NCI-H146 (cell line): ENCODE measurements around the gene SDCBP2.

Experiments used
- DNase-seq: peaks from one replicate; lab custom pipeline; 2025; lab: John Stamatoyannopoulos, UW

SDCBP2 gene, protein sequence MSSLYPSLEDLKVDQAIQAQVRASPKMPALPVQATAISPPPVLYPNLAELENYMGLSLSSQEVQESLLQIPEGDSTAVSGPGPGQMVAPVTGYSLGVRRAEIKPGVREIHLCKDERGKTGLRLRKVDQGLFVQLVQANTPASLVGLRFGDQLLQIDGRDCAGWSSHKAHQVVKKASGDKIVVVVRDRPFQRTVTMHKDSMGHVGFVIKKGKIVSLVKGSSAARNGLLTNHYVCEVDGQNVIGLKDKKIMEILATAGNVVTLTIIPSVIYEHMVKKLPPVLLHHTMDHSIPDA

DNA sequence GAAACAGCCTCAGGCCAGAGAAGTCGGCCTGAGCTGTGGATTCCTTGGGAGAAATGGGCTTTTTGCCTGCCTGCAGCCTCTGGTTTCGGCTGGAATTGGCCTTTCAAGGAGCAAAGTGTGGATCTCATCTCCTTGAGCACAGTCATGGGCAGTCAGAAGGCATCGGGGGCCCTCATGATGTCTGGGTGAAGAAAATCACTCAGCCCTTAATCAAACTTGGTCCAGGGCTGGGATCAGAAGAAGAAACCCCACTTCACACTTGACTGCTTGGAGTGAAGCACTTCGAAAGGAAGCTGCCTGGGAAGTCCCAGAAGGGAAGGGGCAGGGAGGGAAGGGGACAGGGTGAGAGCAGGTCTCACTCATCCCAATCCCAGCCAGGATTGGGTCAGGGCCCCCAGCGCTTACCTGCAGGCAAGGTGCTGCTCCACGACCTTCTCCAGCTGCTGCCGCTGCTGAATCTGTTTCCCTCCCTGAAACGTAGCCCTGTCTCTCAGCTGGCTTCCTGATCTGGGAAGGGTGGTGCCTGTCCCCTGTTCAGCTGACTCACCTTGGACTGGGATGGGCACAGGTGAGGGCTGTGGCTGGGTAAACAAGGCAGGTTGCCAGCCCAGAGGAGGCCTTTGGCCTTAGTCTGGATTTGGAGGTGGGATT is at the start of gene SDCBP2:
Gene SDCBP2, minus strand, starts transcription at position 460 of the 651 bp plus-strand sequence. CDS start 8,723 bp downstream, outside the sequence.
- peak; percentile 12 for DNase-seq

DNA sequence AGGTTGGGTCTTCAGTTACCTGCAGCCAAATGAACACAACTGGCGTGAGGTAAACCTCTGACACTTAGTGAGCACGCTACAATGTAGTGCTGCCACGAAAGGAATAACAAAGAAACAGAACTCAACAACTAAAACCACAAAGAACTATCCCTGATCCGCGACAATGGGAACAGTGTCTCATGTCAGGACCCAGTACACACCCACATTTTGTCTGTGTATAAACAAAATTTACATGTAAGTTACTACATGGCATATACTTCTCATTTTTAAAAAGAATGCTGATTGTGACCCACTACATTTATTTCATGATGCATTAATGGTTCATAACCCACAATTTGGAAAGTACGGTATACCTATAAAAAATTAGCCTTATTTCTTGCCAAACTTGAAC is 49.8 kb upstream of the SDCBP2 start:
- no peak for DNase-seq

DNA sequence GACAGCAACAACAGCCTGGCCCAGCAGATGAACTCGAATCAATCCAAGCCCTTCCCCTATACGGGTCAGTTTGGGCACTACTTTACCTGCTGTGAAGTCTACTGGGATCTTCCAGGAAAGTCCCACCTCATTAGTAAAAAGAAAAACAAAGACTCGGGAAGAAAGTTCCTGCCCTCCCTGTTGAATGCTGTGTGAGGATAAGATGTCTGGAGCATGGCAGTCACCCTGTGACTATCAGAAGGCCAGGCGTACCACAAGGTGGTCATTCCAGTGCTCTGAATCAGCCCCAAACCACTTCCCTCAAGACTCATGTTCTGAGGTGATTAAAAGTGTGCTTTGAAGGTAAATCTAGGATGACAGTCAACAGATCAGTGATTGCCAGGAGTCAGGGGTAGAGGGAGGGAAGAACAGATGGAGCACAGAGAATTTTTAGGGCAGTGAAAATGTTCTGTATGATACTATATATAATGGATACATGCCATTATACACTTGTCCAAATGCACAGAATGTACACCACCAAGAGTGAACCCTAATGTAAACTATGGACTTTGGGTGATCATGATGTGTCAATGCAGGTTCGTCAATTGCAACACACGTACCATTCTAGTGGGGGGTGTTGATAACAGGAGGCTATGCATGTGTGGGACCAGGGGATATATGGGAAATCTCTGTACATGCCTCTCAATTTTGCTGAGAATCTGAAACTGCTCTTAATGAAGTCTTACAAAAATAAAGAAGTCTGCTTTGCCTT is 49.2 kb upstream of the SDCBP2 start:
- DNase-seq: no peak

DNA sequence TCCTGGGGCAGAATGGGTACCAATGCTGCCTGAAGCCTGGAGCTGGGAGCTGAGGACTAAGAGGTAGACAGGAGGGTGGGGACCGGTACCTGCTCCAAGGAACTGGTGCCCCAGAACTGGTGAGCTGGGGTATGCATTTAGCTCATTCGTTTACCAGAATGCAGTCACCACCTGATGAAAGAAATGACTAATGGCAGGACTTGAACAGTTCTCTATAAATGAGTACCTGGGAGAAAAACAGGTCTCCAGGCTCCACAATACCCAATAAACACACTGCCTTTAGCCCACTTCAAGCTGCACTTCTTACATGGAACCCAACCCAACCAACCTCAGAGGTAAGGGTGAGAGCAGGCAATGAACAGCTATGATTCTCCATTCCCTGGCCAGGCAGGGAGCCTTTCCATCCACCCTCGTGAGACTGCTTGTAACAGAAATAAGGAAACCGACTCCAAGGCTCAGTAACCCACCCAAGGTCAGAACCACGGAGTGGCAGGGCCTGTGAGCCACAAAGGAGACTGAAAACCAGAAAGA is 48.5 kb upstream of the SDCBP2 start:
- no peak for DNase-seq

DNA sequence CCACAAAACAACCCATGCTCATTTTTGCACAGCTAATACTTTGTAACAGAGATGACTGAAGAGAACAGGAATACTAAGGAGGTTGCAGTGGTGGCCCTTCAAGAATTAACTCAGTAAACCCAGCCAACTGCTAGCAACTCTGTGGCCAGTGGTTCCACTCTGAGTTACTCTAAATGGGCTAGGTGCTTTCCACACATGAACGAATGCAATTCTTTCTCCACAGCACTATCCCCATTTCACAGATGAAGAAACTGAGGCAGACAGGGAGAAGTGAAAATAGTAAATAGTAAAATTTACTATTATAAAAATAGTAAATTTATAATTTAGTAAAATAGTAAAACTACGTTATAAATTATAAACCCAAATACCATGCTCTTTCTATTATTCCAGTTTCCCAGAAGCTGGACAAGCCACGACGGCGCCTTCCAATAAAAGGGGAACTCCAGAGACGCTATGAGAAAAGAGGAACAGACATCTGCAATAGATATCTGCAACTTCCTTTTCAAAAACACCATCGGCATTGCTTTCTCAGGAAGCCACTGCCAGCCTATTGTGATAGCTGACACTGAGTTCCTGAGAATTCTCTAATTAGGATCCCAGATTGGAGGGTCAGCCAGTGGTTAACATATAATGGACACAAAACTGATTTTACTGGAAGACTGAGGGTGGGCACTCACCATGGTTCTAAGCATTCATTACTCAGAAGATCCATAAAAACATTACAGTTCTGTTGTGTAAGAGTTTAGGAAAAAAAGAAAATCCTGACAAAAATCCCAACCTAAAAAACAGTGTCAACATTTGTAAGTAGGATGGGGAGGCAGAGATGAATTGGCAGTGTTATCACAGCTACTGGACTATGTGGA is 47.7 kb upstream of the SDCBP2 start:
- no peak for DNase-seq

DNA sequence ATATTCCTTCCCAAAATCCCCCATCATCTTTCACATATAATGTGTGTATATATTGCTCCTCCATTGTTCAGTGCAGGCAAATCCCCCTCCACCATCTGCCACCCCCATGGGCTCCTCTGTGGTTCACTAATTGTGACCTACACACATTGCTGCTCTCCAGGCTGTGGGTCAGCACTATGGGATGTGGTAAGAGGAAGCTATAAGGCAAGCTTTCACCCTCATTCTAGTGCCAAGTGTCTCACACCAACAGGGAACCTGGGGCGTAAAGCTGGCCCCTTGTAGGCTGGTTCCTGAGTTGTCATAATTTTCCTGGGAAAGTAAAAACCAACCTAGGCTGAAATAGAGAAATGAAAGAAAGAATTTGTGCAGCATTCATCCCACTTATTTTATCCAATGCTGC is 47.1 kb upstream of the SDCBP2 start:
- DNase-seq: no peak

DNA sequence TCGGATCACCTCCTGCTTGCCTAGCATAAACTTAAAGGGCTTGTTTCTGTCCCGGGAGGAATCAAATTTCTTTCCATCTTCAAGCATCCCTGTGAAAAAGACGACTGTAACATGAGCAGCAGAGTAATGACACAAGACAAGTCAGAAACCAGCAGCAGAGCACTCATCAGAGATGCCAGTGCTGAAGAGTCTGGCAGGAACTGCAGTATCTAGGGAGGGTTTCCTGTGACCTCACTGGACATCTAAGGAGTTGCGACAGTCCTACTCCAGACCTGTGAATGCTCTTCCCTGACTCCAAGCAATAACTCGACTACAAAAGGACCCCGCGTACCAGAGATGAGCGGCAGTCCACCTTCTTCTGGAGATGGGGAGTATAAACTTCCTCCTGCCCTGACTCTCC is 46.6 kb upstream of the SDCBP2 start:
- DNase-seq: no peak

DNA sequence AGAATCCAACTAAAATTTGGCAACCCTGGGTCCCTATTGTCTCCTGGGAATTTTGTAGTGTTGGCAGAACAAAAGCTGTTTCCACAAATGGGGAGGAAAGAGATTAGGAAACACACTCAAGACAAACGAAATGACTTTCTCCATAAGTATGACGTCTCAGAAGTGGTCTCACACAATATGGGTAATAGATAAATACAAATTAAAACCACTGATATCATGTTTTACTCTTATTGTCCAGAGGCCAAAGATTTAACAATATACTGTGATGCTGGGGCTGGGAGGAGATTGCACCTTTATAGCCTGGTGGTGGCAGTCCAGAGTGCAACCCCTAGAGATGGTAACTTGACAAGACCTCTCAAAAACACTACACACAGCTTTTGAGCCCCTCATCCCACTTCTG is 45.3 kb upstream of the SDCBP2 start:
- no peak for DNase-seq

DNA sequence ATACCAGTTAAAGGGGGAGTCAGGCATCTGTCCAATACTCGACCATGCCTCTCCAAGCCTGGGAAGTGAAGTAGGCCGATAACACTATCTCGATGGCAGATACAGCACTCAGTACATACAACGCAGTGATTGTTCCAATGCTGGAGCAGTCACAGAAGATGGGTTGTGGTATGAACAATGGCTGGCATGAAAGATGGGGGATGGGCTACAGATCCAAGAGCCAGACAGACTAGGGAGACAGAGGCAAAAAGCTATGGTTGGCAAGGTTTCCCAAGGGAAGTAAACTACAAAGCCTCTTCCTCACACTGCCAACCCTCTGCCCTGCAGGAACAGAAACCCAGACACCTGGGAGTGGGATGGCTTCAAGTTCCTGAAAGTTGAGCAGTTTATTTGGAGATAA is 44.7 kb upstream of the SDCBP2 start:
- no peak for DNase-seq

DNA sequence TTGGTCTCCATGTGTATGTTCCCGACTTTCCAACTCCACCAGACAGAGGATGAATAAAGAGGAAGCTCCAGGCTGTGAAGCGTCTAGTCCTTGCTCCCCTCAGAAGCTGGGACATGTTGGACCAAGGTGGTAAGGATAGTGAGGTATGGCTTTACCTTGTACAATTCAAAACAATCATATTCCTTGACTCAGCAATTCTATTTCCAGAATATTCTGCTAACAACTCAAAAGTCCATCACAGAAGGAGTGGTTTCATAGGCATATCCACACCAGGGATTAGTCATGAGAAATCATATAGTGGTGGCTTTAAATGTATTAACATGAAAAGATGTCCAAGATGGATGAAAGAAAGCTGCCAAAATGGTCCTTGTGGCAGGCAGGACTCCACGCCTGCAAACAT is 44.1 kb upstream of the SDCBP2 start:
- no peak for DNase-seq

DNA sequence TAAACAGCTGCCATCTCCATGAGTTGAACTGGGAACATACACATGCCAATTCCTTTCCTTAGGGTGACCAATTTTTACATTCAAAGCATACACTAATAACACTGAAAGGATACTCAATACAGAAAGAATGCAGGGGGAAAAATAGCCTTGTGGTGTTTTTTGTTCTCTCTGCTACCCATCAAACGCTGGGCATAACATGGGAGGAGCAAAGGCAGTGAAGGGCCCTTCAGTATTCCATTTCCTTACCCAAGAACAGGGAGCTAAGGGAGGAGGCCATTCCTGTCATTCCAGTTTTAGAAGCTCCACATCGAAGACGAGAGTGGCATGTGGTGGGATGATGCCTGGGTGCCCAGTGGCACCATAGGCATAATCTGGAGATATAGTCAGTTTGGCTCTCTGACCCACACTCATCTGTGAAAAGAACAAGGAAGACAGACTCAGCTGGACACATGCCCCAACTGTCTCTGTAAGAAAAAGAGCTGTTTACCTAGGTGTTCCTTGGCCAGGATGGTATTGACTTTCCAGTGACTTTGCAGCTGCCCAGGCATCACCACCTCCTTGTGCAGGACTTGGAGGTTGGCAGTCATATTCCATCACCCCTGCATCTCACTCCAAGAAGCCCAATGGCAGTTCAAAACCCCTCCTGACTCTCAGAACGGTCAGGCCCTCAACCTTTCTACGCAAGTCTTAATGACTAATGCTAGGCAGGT is 43.0 kb upstream of the SDCBP2 start:
- DNase-seq: no peak

DNA sequence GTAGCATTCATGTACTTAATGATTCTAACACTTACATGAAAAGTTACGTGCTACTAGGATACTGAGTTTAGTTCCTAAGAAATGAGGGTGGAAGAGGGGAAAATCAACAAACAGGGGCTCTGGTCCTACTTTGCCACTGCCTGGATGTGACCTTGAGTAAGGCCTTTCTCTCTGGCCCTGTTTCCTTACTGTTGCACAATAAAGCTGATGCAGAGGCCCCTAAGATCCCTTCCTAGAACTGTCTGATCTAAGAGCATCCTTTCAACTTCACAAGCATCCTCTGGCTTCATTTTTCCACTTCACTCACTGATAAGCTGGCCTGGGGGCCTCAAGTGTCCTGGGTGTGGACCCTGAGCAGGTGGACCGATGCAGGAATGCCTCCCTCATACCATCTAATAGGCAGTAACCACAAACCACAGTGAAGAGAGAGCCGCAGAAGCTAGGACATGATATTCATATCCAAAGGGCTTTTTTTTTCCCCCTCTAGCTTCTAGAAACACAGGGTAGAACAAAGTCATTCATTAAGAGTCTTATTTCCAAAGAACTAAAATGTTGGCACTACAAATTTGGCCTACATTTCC is 42.4 kb upstream of the SDCBP2 start:
- no peak for DNase-seq

DNA sequence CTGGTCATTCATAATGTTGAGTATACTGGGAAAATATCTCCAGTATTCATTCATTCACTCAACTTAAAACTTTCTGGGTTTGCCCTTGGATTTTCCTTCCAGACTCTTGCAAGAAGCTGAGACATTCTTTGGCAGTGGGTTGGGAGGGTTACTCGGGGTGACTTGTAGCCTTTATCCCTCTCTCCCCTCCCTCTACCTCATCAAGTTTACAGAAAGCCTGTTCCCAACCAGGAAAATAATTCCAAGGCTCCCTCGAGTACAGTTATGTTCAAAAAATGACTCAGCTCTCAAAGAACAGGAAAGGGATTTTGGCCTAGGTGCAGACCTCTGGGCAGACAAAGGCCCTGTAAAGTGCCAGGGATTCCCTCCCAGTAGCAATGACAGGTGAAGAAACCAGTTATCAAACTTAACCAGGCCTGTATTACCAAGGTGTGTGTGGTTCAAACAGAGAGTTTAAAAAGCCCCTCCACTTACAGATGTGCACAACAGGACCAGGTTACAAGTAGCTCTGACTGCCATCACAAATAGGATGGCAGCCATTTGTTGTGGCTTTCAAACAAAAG is 41.7 kb upstream of the SDCBP2 start:
- DNase-seq: no peak

DNA sequence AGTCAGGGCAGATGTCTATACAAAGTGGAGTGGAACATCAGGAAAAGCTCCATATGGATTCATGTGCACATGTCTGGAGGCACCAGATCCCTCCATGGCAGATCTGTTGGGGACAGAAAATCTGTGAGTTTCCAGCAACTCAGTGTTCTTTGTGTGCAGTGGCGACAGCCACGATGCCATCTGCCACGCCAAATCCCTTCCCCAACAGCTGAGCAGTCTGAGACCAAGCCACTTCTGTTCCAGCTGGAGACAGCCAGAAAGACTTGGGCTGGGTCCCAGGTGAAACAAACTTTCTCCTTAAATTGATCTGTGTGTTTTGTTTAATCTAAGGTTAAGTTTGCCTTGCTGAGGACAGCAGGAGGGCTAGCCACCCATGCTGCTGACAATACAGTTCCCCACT is 41.0 kb upstream of the SDCBP2 start:
- no peak for DNase-seq

DNA sequence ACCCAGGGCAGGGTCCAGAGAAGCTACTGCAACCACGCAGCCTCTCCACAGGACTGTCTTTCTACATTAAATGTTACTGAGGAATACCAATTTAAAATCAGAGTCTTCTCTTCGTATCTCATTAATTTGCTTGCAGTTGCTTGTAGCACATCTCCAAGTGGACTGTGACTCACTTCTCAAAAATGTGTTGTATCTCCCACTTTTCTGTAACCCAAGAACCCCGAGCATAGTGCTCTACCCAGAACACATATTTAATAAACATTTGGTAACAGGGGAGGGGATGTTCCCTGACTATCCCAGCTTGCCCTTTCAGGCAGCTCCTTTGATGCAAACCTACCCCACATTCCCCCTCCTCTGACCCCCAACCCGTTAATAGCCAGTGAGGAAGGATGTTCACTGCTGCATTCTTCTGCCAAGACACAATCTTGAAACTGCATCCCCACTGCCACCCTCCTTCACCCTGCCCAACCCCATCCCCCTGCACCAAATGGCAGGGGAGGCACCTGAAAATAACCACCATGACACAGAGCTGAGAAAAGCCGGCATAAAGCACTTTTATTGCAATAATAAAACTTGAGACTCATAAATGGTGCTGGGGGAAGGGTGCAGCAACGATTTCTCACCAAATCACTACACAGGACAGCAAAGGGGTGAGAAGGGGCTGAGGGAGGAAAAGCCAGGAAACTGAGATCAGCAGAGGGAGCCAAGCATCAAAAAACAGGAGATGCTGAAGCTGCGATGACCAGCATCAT is 39.7 kb upstream of the SDCBP2 start:
- no peak for DNase-seq

DNA sequence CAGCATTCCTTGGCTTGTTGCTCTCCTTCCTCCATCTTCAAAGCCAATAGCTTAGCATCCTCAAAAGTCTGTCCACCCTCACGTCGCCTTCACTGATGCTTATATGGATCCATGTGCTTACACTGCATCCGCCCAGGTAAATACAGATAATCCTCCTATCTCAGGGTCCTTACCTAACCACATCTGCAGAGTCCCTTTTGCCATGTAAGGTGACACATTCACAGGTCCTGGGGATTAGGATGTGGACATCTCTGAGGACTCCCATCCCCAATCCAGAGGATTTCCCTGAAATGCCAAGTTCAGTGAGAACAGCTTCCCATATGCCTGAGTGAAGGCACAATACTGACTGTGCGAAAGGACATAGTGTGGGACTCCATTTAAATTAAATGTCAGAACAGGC is 38.5 kb upstream of the SDCBP2 start:
- no peak for DNase-seq

DNA sequence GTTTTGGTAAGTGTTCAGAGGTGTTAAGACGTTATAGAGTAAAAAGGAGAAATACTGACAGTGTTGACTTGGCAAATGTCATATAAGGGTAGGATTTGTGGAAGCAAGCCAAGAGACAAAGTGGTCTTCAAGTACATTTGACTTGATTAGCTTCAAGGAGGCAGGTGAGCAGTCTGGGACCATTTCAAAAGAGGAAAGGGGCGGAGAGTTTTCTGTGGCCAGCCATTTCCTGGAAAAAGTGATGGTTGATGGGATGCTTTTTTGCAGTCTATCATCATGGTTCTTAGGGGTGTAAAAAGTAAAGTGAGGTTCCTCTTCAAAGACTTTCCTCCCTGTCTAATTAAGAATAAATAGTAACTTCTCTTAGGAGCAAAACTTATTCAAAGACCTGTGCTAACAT is 35.2 kb upstream of the SDCBP2 start:
- no peak for DNase-seq

DNA sequence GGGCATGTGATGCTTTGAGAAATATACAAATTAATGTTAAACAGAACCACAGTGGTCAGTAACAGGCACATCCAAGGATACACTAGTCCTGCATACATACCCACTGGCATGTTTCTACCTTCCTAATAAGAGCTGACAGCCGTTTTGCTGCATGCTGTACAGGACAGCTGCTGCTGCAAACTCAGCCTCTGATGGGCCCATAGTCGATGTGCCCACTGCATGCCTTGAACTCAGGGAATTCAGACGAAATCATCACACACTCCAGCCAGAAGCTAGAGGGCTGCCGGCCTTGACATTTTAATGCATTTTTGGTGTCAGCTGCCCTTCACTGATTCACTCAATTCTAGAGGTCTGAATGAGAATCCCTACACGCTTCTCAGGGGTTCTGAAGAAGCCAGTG is 34.6 kb upstream of the SDCBP2 start:
- DNase-seq: no peak

DNA sequence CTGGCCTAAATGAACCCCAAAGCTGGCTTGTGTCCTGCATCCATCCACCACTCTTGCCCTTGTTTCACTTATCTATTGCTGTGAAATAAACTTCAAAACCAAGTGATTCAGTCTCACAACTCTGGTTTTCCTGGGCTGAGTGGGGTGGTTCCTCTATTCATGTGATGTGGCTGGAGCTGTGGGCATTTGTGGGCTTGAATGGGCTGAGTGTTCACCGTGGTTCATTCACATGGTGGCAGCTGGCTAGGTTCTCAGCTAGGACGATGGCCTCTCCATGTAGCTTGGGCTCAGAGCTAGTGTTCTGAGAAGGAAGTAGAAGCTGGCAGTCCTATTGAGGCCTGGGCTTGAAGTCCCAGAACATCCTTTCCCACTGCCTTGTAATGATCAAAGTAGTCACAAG is 33.5 kb upstream of the SDCBP2 start:
- DNase-seq: no peak
